Fibroblast of the aortic adventitia (primary cell): ENCODE results near the gene IL12RB2. TPM values are rescaled to one million over a fixed set of nuclear protein-coding genes. Genes with fewer than 3 reads are reported as not detected.

Experiments
- DNase-seq: peaks from one replicate; pipeline ENCODE4 v3.0.0-alpha.2; 2010; ENCODE audit warnings: low read depth
- H3K4me3 ChIP-seq: 2 replicates; pipeline ENCODE4 v1.5.1; 2011; ENCODE audit warnings: low read depth, mild to moderate bottlenecking, control low read depth, low read length, moderate library complexity
- total RNA-seq: library from RNA; depleted of rRNA; stranded (reverse); fragments of >200 nt; gene quantifications from 2 replicates; pipeline ENCODE4 v1.2.3, GENCODE V29; 2012; ENCODE audit warnings: low replicate concordance
- TF ChIP-seq, protein P1 (sequence below): IDR thresholded peaks from 2 replicates; pipeline ENCODE4 v1.5.1; 2011; ENCODE audit warnings: mild to moderate bottlenecking, low read length, control low read depth, inconsistent platforms; ENCODE audit not compliant: insufficient read depth

Gene IL12RB2
- total RNA-seq, 1 donor, result not detected

DNA sequence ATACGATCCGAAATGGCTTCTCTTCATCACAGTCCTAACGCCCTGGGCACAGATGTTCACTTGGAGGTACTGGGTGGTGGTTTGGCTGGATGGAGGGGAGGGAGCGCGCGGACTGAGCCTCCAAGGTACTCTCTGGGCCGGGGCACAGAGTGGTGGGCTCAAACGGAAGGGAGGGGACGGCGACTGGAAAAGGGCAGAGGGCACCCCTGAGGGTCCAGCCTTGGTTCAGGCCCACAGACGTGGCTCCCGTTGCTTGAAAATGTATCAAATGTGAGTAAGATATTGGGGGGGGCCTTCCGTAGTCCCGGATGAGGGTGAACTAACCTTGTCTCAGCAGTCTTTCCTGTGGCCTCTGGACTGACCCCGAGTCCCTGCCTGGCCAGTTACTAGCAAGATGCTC, 463 bp downstream of the IL12RB2 start:
- no peak overlapping the region for H3K4me3 ChIP-seq
- DNase-seq, result no peak

DNA sequence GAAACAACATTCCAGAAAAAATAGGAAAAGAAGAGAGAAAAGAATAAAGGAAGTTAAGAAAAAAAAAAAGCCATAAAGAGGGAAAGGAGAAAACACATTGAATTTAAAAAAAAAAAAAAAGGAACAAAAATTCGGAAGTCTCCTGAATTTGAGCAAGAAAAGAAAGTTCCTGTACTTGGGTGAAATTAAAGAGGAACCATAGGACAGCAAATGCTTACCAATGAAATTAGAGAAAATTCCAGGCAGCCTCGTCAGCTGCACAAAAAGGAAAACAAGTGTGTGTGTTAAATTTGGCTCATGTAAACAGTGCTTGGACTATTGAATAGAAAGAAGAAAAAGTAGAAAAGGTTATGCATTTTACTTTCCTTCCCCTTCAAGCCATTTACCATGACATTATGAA, 4.9 kb downstream of the IL12RB2 start:
- TF ChIP-seq, protein P1, sequence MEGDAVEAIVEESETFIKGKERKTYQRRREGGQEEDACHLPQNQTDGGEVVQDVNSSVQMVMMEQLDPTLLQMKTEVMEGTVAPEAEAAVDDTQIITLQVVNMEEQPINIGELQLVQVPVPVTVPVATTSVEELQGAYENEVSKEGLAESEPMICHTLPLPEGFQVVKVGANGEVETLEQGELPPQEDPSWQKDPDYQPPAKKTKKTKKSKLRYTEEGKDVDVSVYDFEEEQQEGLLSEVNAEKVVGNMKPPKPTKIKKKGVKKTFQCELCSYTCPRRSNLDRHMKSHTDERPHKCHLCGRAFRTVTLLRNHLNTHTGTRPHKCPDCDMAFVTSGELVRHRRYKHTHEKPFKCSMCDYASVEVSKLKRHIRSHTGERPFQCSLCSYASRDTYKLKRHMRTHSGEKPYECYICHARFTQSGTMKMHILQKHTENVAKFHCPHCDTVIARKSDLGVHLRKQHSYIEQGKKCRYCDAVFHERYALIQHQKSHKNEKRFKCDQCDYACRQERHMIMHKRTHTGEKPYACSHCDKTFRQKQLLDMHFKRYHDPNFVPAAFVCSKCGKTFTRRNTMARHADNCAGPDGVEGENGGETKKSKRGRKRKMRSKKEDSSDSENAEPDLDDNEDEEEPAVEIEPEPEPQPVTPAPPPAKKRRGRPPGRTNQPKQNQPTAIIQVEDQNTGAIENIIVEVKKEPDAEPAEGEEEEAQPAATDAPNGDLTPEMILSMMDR, result no peak
- no peak for DNase-seq
- H3K4me3 ChIP-seq, result no peak overlapping the region

More for the DNA sequence above, 463 bp downstream of the IL12RB2 start:
- TF ChIP-seq, protein P1, result no peak

DNA sequence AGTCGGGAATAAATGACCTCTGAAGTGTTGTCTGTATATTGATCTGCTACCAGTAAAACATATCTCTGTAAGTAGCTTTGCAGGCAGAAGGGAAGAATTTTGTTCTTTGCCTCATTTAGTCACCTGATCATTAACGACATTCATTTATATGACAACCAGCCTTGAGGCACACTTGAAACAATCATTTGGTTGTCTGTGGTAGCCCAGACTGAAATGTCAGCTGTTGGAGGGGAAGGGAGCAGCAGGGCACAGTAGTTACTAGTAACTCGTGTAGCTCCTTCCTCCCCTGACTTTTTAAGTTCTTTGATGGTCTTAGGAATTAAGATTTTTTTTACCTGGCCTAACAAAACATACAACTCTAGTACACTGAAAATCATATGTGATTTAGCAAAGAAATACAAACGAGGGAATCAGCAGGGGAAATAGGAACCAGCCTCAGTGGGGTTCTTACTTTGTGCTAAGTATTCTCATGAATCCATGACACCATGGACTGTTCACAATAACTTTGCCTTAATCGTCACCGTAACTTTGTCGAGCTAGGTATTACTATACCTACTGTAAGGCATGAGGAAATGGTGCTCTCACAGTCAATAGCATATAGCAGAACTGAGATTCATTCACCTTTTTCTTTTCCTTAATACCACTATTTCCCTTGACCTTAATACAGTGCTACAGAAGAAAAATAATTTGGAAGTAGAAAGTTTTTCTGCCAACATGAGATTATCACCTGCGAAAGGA, 6.4 kb downstream of the IL12RB2 start:
- TF ChIP-seq, protein P1, result no peak
- no peak overlapping the region for H3K4me3 ChIP-seq
- DNase-seq, result no peak

DNA sequence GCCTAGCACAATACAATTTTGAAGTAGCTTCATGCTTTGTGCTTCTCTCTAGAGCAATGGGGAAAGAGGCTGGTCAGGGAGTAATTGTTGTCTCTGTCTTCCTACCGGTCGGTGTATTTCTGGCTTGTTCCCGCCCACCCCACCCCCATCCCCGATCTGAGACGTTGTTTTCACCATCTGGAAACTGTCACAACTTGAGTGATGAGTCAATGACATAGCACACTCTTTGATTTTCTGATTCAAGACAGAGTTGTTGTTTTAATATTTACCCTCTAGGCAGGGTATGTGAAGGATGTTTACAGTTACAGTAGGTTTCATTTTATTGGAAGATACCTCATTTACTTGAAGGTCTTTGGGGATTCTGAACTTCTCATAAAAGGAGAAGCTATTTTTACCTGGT, 7.0 kb downstream of the IL12RB2 start:
- TF ChIP-seq, protein P1, result no peak
- DNase-seq, result no peak
- H3K4me3 ChIP-seq, result no peak overlapping the region

DNA sequence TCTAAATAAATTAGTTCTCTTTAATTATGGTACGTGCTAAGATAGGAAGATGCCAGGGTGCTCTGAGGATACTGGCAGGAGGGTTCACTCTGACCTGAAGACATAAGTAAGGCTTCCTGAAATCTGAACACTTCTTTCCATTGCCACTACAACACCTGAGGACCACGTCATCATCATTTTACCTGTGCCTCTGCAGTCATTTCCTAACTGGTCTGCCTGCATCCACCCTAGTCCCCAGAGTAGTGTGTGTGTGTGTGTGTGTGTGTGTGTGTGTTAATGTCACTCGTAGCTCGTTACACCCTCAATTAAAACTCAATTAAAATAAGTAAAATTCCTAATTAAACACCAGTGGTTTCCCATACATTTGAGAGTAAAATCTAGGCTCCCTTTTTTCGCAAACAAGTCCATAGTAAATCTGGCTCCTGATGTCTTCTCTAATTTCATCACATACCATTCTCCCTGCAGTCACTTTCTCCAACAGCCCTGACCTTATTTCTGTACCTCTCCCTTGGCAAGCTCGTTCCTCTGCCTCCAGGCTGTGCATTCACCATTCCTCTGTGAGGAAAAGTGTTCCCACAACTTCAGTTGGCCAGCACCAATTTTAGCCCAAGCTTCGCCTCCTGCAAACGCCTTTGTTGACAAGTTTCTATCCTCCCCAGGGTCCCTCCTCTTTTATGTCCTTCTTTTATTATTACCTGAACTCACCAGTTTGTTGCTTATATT, 8.7 kb downstream of the IL12RB2 start:
- H3K4me3 ChIP-seq, result no peak overlapping the region
- DNase-seq, result no peak
- TF ChIP-seq, protein P1, result no peak

DNA sequence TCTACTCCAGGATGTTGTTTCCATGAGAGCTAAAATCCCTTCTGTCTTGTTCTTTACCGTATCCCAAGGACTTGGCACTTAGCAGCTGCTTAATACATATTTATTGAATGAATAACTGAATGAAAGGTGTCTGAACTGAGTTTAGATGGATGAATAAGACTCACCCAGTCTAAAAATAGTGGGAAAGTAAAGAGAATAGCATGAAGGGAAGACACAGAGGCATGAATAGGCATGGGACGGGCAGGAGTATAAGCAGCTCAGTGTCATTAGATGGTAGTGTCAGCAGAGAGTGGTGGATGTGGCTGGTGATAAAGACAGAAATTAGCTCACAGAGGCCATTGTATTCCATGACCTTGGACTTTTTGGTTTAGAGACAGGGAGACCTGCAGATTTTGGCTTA, 9.2 kb downstream of the IL12RB2 start:
- TF ChIP-seq, protein P1, result no peak
- DNase-seq, result no peak
- H3K4me3 ChIP-seq, result no peak overlapping the region
